Neural cell (in vitro differentiated cells): ENCODE measurements around the gene MYO7B. TPM values are rescaled to one million over a fixed set of nuclear protein-coding genes. Genes with fewer than 3 reads are reported as not detected.

ENCODE experiments used
- H2AFZ ChIP-seq: fragments of 200-600, 300-800 bp; sonication (generic), shearing (Covaris generic); 2 replicates; pipeline ENCODE4 v1.6.0; 2014; ENCODE audit warnings: low read depth, mild to moderate bottlenecking, antibody characterized with exemption, low read length, moderate library complexity
- H3F3A ChIP-seq: fragments of 200-600 bp; shearing (Covaris generic); 2 replicates; pipeline ENCODE4 v1.6.1; 2016; ENCODE audit warnings: mild to moderate bottlenecking, moderate library complexity, mixed read lengths, antibody characterized with exemption, low read length; ENCODE audit not compliant: insufficient read depth, poor library complexity, severe bottlenecking
- H3K27ac ChIP-seq: fragments of 200-600, 300-800 bp; sonication (generic), shearing (Covaris generic); 2 replicates; pipeline ENCODE4 v1.5.1; 2014; ENCODE audit warnings: mild to moderate bottlenecking, low read length, moderate library complexity
- H3K27me3 ChIP-seq: fragments of 300-800, 200-600 bp; sonication (generic), shearing (Covaris generic); 2 replicates; pipeline ENCODE4 v1.6.0; 2014; ENCODE audit warnings: mild to moderate bottlenecking, low read depth, low read length, moderate library complexity; ENCODE audit not compliant: insufficient read depth
- H3K36me3 ChIP-seq: fragments of 300-800, 200-600 bp; sonication (generic), shearing (Covaris generic); 2 replicates; pipeline ENCODE4 v1.5.1; 2014; ENCODE audit warnings: mild to moderate bottlenecking, antibody characterized with exemption, low read length, moderate library complexity; ENCODE audit not compliant: insufficient read depth
- H3K4me2 ChIP-seq: fragments of 300-800, 200-600 bp; sonication (generic), shearing (Covaris generic); 2 replicates; pipeline ENCODE4 v1.6.0; 2014; ENCODE audit warnings: mild to moderate bottlenecking, low read length
- H3K4me3 ChIP-seq: fragments of 300-800, 200-600 bp; sonication (generic), shearing (Covaris generic); 2 replicates; pipeline ENCODE4 v1.5.1; 2014; ENCODE audit warnings: mild to moderate bottlenecking, low read length, moderate library complexity
- H3K79me2 ChIP-seq: fragments of 200-600 bp; shearing (Covaris generic); replicated peaks from 2 replicates; pipeline ENCODE4 v1.6.0; 2014; ENCODE audit warnings: mild to moderate bottlenecking, low read length, moderate library complexity; ENCODE audit not compliant: insufficient read depth
- H3K9ac ChIP-seq: fragments of 300-800, 200-600 bp; sonication (generic), shearing (Covaris generic); 2 replicates; pipeline ENCODE4 v1.6.1; 2016; ENCODE audit warnings: mild to moderate bottlenecking, low read length, mixed read lengths
- H3K9me2 ChIP-seq: fragments of 200-600 bp; shearing (Covaris generic); 2 replicates; pipeline ENCODE4 v1.6.1; 2016; ENCODE audit warnings: mild to moderate bottlenecking, low read length, mixed read lengths; ENCODE audit not compliant: insufficient read depth
- H3K9me3 ChIP-seq: fragments of 200-600, 300-800 bp; sonication (generic), shearing (Covaris generic); 2 replicates; pipeline ENCODE4 v1.6.1; 2016; ENCODE audit warnings: mild to moderate bottlenecking, mixed run types, low read length, moderate library complexity, mixed read lengths
- H4K20me1 ChIP-seq: fragments of 200-600 bp; shearing (Covaris generic); 2 replicates; pipeline ENCODE4 v1.6.1; 2016; ENCODE audit warnings: mild to moderate bottlenecking, mixed run types; ENCODE audit not compliant: insufficient read depth
- EP300 ChIP-seq: fragments of 450-650 bp; conservative IDR thresholded peaks from 2 replicates; pipeline ENCODE4 v1.6.1; 2014; ENCODE audit warnings: antibody characterized with exemption, mild to moderate bottlenecking, moderate library complexity; ENCODE audit not compliant: poor library complexity, severe bottlenecking
- EZH2 ChIP-seq: fragments of 200-600, 300-800 bp; shearing (Covaris generic), sonication (generic); IDR thresholded peaks from 2 replicates; pipeline ENCODE4 v1.6.1; 2014; ENCODE audit warnings: antibody characterized with exemption, low read length, borderline replicate concordance, mild to moderate bottlenecking; ENCODE audit not compliant: insufficient read depth, poor library complexity, severe bottlenecking
- MXI1 ChIP-seq: fragments of 450-650 bp; conservative IDR thresholded peaks from 2 replicates; pipeline ENCODE4 v1.6.1; 2014; ENCODE audit warnings: antibody characterized with exemption, mild to moderate bottlenecking; ENCODE audit not compliant: poor library complexity, severe bottlenecking
- POLR2AphosphoS5 ChIP-seq: IDR thresholded peaks from 2 replicates; pipeline ENCODE4 v1.6.1; 2012
- RAD21 ChIP-seq: fragments of 450-650 bp; conservative IDR thresholded peaks from 2 replicates; pipeline ENCODE4 v1.6.1; 2014; ENCODE audit warnings: antibody characterized with exemption, mild to moderate bottlenecking, moderate library complexity
- SMC3 ChIP-seq: fragments of 450-650 bp; conservative IDR thresholded peaks from 2 replicates; pipeline ENCODE4 v1.6.1; 2014; ENCODE audit warnings: antibody characterized with exemption, mild to moderate bottlenecking, moderate library complexity; ENCODE audit not compliant: poor library complexity
- TAF1 ChIP-seq: IDR thresholded peaks from 2 replicates; pipeline ENCODE4 v1.6.1; 2012; ENCODE audit warnings: low read depth
- polyA plus RNA-seq: library from polyadenylated mRNA; depleted of rRNA; stranded (reverse); fragments of >200 nt; gene quantifications from 2 replicates; pipeline ENCODE4 v1.2.3, GENCODE V29; 2014
- TF ChIP-seq, protein P1 (sequence below): fragments of 450-650 bp; IDR thresholded peaks from 2 replicates; pipeline ENCODE4 v1.5.1; 2014; ENCODE audit warnings: antibody characterized with exemption, mild to moderate bottlenecking, moderate library complexity; ENCODE audit not compliant: poor library complexity, severe bottlenecking
- TF ChIP-seq, protein P2 (sequence below): IDR thresholded peaks from 2 replicates; pipeline ENCODE4 v1.6.1; 2012; ENCODE audit warnings: borderline replicate concordance

Gene MYO7B
- polyA plus RNA-seq, 1 donor from 2014 or later: 0.16 TPM

DNA sequence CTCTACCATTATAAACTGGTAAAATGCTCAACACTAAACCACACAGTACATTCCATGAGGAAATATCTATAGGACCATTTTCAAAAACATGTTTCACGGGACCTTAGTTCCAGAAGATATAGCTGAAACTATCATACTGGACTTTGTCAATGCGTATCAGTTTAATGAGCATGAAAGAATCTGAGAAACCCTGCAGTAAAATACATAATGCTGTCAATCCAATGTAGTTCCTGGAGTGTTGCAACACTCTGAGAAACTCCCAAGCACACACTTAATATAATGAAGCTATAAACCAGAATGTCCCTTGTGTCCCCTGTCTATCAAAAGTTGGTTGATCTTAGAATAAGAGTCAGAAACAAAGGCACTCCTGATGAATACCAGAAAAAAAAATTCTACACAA is 25.4 kb upstream of the MYO7B start:
- H3K27me3 ChIP-seq: no peaks in the 10 kb centered on the region
- H4K20me1 ChIP-seq: no peaks in the 10 kb centered on the region

DNA sequence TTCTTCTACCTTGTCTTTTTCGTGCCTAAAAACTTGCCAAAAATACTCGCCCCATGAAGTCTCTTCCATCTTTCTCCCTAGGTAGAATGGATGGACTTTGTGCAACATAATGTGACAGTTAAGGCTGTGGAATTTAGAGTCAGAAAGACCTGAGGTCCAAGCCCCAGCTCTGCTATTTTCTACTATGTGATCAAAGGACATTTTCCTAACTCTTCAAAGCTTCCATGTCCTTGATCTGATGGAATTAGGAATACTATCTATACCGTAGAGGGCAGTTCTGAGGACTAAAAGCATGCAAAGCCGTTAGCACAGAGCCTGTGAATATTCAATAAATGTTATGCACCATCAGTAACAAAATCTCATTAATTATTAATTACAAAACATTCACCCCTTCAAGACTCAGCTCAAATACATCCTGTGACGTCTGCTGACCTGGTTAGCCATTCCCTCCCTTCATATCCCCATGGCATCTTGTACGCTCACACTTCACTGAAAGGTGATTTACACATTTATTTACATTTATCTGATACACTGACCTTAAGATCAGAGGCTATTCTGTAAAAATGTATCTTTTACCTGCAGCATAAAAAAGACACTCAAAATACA is 24.3 kb upstream of the MYO7B start:
- no peak overlapping the region for H3K4me2 ChIP-seq
- no peak overlapping the region for H3K27ac ChIP-seq
- peaks cover 54% of the 10 kb centered on the region for H3K79me2 ChIP-seq
- no peaks in the 10 kb centered on the region for H3K27me3 ChIP-seq
- H3K9me2 ChIP-seq: no peaks in the 10 kb centered on the region
- no peaks in the 10 kb centered on the region for H4K20me1 ChIP-seq
- TF ChIP-seq POLR2AphosphoS5 (no peak), EP300 (no peak), MXI1 (no peak), TAF1 (no peak), SMC3 (no peak), EZH2 (no peak), RAD21 (no peak)
- TF ChIP-seq, protein P1, sequence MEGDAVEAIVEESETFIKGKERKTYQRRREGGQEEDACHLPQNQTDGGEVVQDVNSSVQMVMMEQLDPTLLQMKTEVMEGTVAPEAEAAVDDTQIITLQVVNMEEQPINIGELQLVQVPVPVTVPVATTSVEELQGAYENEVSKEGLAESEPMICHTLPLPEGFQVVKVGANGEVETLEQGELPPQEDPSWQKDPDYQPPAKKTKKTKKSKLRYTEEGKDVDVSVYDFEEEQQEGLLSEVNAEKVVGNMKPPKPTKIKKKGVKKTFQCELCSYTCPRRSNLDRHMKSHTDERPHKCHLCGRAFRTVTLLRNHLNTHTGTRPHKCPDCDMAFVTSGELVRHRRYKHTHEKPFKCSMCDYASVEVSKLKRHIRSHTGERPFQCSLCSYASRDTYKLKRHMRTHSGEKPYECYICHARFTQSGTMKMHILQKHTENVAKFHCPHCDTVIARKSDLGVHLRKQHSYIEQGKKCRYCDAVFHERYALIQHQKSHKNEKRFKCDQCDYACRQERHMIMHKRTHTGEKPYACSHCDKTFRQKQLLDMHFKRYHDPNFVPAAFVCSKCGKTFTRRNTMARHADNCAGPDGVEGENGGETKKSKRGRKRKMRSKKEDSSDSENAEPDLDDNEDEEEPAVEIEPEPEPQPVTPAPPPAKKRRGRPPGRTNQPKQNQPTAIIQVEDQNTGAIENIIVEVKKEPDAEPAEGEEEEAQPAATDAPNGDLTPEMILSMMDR: no peak
- TF ChIP-seq, protein P2, sequence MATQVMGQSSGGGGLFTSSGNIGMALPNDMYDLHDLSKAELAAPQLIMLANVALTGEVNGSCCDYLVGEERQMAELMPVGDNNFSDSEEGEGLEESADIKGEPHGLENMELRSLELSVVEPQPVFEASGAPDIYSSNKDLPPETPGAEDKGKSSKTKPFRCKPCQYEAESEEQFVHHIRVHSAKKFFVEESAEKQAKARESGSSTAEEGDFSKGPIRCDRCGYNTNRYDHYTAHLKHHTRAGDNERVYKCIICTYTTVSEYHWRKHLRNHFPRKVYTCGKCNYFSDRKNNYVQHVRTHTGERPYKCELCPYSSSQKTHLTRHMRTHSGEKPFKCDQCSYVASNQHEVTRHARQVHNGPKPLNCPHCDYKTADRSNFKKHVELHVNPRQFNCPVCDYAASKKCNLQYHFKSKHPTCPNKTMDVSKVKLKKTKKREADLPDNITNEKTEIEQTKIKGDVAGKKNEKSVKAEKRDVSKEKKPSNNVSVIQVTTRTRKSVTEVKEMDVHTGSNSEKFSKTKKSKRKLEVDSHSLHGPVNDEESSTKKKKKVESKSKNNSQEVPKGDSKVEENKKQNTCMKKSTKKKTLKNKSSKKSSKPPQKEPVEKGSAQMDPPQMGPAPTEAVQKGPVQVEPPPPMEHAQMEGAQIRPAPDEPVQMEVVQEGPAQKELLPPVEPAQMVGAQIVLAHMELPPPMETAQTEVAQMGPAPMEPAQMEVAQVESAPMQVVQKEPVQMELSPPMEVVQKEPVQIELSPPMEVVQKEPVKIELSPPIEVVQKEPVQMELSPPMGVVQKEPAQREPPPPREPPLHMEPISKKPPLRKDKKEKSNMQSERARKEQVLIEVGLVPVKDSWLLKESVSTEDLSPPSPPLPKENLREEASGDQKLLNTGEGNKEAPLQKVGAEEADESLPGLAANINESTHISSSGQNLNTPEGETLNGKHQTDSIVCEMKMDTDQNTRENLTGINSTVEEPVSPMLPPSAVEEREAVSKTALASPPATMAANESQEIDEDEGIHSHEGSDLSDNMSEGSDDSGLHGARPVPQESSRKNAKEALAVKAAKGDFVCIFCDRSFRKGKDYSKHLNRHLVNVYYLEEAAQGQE: no peak
- no peak overlapping the region for H3K4me3 ChIP-seq
- H3K9ac ChIP-seq: no peak overlapping the region
- no peak overlapping the region for H2AFZ ChIP-seq
- H3K36me3 ChIP-seq: no peaks in the 10 kb centered on the region
- H3F3A ChIP-seq: no peaks in the 10 kb centered on the region
- no peaks in the 10 kb centered on the region for H3K9me3 ChIP-seq

More for the DNA sequence above, 25.4 kb upstream of the MYO7B start:
- no peaks in the 10 kb centered on the region for H3K36me3 ChIP-seq
- H3K4me3 ChIP-seq: no peak overlapping the region
- peaks cover 43% of the 10 kb centered on the region for H3K79me2 ChIP-seq
- H3K27ac ChIP-seq: no peak overlapping the region
- no peaks in the 10 kb centered on the region for H3K9me2 ChIP-seq
- no peaks in the 10 kb centered on the region for H3K9me3 ChIP-seq
- TF ChIP-seq EP300 (no peak), POLR2AphosphoS5 (no peak), TAF1 (no peak), RAD21 (no peak), MXI1 (no peak), SMC3 (no peak), EZH2 (no peak)
- TF ChIP-seq, protein P2: no peak
- TF ChIP-seq, protein P1: no peak
- no peak overlapping the region for H3K4me2 ChIP-seq
- H3K9ac ChIP-seq: no peak overlapping the region
- no peaks in the 10 kb centered on the region for H3F3A ChIP-seq
- H2AFZ ChIP-seq: no peak overlapping the region
